ENCODE measurements around the gene CAMK2G. TPM values are rescaled to one million over a fixed set of nuclear protein-coding genes. Genes with fewer than 3 reads are reported as not detected.
A peak's percentile ranks its signal among the peaks of the same experiment; 100 is the strongest.

Gene CAMK2G
- polyA plus RNA-seq, 1 of the 3 experiments (the other 2 are of a cell fraction), result 41.4 TPM

- DNase-seq, result no peak
- Histone ChIP-seq H3K27me3 (ENCODE audit: insufficient read depth) (no peaks in the 10 kb centered on the region), H3F3A (replicated peaks; ENCODE audit: insufficient read depth) (peaks cover 22% of the 10 kb centered on the region), H3K4me2 (peak overlapping the region; percentile 88), H3K79me2 (ENCODE audit: insufficient read depth) (peaks cover 32% of the 10 kb centered on the region), H2AFZ (ENCODE audit: low read depth) (peak overlapping the region; percentile 92; the same call in 1 of the 2 replicates), H3K4me1 (ENCODE audit: control insufficient read depth in 1 of 2, insufficient read depth in 2 of 2, low read depth in 1 of 2, low read length in 1 of 2) (peaks cover 15 to 26% of the 10 kb centered on the region in 2 experiments; a peak in 3 of 4 replicates), H3K9ac (no peak overlapping the region), H3K36me3 (replicated peaks in 1 of 2; ENCODE audit: control insufficient read depth in 1 of 2, insufficient read depth in 2 of 2, low read length in 1 of 2) (peaks cover 3 to 20% of the 10 kb centered on the region in 2 experiments), H3K27ac (ENCODE audit: low read depth in 2 of 2, low read length in 1 of 2) (no peak overlapping the region), H4K20me1 (ENCODE audit: insufficient read depth) (peaks cover 28% of the 10 kb centered on the region), H3K9me3 (no peaks in the 10 kb centered on the region), H3K9me2 (no peaks in the 10 kb centered on the region), H3K4me3 (ENCODE audit: low read depth in 2 of 2, low read length in 1 of 2) (peak overlapping the region; percentile 57 to 64)
- CTCF ChIA-PET, result interaction anchor here (0.6 to 37.3 kb wide), 6 partner anchors 10 to 206 kb away, joined by 3 to 753 read pairs (median 6); no protein-coding TSS in a partner anchor
- TF ChIP-seq USF1 (IDR thresholded peaks at IDR 0.05; ENCODE audit: borderline replicate concordance, low read depth) (no peak), YY1 (IDR thresholded peaks at IDR 0.05; ENCODE audit: low read depth) (no peak), GABPA (IDR thresholded peaks at IDR 0.05; ENCODE audit: low read depth) (no peak), RFX5 (IDR thresholded peaks at IDR 0.05; ENCODE audit: low read length) (no peak), TAF1 (IDR thresholded peaks at IDR 0.05; ENCODE audit: borderline replicate concordance, low read depth, low read length) (no peak)
- 84% methylated on average over 3 of the region's 3 CpGs for WGBS (ENCODE audit: low lambda C conversion rate)
- POLR2A ChIA-PET, result interaction anchor here (2.1 kb wide), 1 partner anchor 12 kb away, joined by 5 read pairs; no protein-coding TSS in a partner anchor
Measured at GRCh38 chr10:73875139-73875475, 752 bp upstream of the CAMK2G start.

DNA sequence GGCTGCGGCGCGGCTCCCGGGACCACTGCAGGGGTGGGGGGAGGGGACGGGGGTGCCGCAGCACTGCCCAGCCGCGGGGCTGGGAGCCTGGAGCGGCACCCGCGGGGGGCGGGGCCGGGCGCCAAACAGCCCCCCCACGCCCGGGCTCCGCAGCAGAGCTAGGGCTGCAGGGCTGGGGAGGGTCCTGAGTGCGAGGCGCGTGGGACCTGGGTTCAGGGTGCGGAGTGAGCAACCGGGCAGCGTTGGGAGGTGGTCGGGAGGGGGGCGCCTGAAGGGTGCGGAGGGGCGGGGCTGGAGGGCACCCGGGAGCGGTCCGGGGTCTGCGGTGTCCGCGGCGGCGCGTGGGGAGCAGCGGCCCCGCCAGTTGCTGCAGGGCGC lies 528 bp downstream of the CAMK2G start:
- H3K36me3 ChIP-seq (replicated peaks in 1 of 2; ENCODE audit: control insufficient read depth in 1 of 2, insufficient read depth in 2 of 2, low read length in 1 of 2), result peaks cover 9 to 32% of the 10 kb centered on the region in 2 experiments
- CTCF ChIA-PET, result interaction anchor here (1.0 to 37.3 kb wide), 4 partner anchors 9 to 66 kb away, joined by 3 to 753 read pairs (median 240); no protein-coding TSS in a partner anchor
- H3K9me2 ChIP-seq, result no peaks in the 10 kb centered on the region
- DNase-seq, result peak; percentile 80
- H3K9me3 ChIP-seq, result no peaks in the 10 kb centered on the region
- no peak overlapping the region for H2AFZ ChIP-seq (ENCODE audit: low read depth)
- peak overlapping the region in 1 of 2 experiments; percentile 18; a peak in 1 of 4 replicates for H3K27ac ChIP-seq (ENCODE audit: low read depth in 2 of 2, low read length in 1 of 2)
- peaks cover 15 to 26% of the 10 kb centered on the region in 2 experiments; a peak in 3 of 4 replicates for H3K4me1 ChIP-seq (ENCODE audit: control insufficient read depth in 1 of 2, insufficient read depth in 2 of 2, low read depth in 1 of 2, low read length in 1 of 2)
- peaks cover 22% of the 10 kb centered on the region for H3F3A ChIP-seq (replicated peaks; ENCODE audit: insufficient read depth)
- peaks cover 41% of the 10 kb centered on the region for H3K79me2 ChIP-seq (ENCODE audit: insufficient read depth)
- H3K4me2 ChIP-seq, result peak overlapping the region; percentile 57; the same call in 1 of the 2 replicates
- H3K27me3 ChIP-seq (ENCODE audit: insufficient read depth), result no peaks in the 10 kb centered on the region
- POLR2A ChIA-PET, result interaction anchor here (2.1 kb wide), 1 partner anchor 11 kb away, joined by 5 read pairs; no protein-coding TSS in a partner anchor
- peaks cover 36% of the 10 kb centered on the region for H4K20me1 ChIP-seq (ENCODE audit: insufficient read depth)
- no peak overlapping the region for H3K9ac ChIP-seq
- TF ChIP-seq TCF12 (IDR thresholded peaks at IDR 0.05), result no peak
- no peak for TF ChIP-seq USF1 (IDR thresholded peaks at IDR 0.05; ENCODE audit: borderline replicate concordance, low read depth)
- TF ChIP-seq RXRA (IDR thresholded peaks at IDR 0.05; ENCODE audit: borderline replicate concordance, low read depth), result no peak
- TF ChIP-seq MEF2A (IDR thresholded peaks at IDR 0.05; ENCODE audit: borderline replicate concordance, low read depth), result no peak
- no peak for TF ChIP-seq NFIC (IDR thresholded peaks at IDR 0.05; ENCODE audit: borderline replicate concordance)
- TF ChIP-seq, protein P1, sequence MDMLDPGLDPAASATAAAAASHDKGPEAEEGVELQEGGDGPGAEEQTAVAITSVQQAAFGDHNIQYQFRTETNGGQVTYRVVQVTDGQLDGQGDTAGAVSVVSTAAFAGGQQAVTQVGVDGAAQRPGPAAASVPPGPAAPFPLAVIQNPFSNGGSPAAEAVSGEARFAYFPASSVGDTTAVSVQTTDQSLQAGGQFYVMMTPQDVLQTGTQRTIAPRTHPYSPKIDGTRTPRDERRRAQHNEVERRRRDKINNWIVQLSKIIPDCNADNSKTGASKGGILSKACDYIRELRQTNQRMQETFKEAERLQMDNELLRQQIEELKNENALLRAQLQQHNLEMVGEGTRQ (IDR thresholded peaks at IDR 0.05; ENCODE audit: borderline replicate concordance, low read depth, low read length), result no peak
- TF ChIP-seq ELF1 (IDR thresholded peaks at IDR 0.05), result no peak
- TF ChIP-seq REST (IDR thresholded peaks at IDR 0.05; ENCODE audit: low read depth, low read length), result no peak
- TF ChIP-seq RCOR1 (IDR thresholded peaks at IDR 0.05; ENCODE audit: low read length), result no peak
- TF ChIP-seq JUND (IDR thresholded peaks at IDR 0.05), result no peak
- TF ChIP-seq, protein P2, sequence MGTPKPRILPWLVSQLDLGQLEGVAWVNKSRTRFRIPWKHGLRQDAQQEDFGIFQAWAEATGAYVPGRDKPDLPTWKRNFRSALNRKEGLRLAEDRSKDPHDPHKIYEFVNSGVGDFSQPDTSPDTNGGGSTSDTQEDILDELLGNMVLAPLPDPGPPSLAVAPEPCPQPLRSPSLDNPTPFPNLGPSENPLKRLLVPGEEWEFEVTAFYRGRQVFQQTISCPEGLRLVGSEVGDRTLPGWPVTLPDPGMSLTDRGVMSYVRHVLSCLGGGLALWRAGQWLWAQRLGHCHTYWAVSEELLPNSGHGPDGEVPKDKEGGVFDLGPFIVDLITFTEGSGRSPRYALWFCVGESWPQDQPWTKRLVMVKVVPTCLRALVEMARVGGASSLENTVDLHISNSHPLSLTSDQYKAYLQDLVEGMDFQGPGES (IDR thresholded peaks at IDR 0.05; ENCODE audit: low read depth, low read length), result no peak
- TF ChIP-seq MAX (IDR thresholded peaks at IDR 0.05; ENCODE audit: low read depth), result no peak
- WGBS (ENCODE audit: low lambda C conversion rate), result 2% methylated on average over 8 of the region's 39 CpGs
- H3K4me3 ChIP-seq (ENCODE audit: low read depth in 2 of 2, low read length in 1 of 2), result peak overlapping the region; percentile 56 to 66
